ENCODE results near the gene BTF3L4.
A peak's percentile ranks its signal among the peaks of the same experiment; 100 is the strongest.

BTF3L4 gene

DNA sequence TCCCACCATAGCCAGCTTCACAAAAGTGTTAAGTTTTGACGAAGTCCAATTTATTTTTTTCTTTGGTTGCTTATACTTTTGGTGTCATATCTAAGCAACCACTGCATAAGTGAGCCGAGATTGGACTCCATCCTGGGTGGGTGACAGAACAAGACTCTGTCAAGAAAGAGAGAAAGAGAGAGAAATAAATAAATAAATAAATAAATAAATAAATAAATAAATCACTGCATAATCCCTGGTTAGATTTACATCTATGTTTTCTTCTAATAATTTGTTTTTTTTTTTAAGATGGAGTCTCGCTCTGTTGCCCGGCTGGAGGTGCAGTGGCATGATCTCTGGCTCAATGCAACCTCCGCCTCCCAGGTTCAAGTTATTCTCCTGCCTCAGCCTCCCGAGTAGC, 67.5 kb downstream of the BTF3L4 start:
- DNase-seq (ENCODE audit: low read depth), result no peak

DNA sequence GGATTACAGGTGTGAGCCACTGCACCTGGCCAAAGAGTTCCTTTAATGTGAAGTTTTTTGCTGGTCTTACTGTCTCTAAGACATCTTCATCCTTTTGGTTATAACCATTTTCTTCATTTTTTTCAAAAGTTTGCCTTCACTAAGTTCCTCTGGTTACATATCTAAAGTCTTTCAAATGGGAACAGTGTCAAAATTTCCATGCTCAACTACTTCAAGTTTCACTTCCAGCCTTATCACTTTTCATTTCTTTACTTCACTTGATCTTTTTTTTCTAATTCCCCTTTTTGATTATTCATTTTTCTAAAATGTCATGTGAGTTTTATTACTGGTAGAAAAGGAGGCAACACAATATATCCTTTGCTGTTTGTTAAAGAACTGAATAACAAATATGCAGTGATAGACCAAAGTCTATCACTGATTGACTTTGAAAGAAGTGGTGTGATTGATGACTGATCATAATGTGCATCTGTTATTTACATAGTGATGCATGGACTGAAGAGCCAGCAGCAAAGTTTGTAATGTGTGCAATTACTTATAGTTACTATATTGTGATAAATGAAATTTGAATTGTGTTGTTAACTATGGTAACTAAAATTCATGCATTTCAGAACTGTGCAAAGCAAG, 69.8 kb downstream of the BTF3L4 start:
- no peak for DNase-seq (ENCODE audit: low read depth)

DNA sequence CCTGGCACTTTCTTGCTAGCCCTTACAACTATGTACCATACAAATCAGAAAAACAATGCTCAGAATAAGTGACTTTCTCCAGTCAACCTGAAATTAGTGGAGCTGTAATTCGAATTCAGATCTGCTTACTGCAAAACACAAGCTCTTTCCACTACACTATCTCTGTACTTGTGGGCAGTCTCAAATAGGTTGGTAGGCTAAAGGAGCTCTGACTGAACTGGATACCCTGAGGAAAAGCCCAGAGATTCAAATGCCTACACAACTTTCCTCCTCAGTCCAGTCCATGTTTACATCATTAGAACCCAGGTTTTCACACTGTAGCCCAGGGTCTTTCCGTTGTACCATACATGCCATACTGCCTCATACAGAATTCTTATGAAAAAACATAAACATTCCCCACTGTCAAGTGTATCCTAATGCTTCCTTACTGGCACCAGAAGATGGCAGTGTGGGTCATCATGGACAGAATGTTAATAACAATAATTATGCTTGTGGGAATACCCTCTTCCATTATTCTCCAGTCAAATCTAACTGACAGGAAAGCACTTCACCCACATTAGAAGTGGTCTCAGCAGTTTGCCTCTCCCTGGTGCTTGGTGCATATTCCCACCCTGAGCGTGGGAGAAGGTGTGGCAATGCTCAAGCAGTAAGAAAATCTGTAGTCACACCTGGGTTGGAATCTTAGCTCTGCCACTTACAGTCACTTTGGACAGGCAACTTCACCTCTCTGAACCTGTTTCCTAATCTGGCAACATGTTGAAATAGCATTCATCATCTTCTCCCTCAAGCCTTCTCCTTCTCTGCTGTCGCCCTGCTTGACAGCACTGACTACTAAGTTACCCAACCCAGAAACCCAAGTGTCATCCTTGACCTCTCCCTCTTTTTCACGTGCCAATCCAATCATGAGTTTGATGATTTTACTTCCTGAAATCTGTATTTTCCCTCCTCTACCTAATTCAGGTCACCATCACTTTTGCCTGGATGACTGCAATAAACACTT, 71.4 kb downstream of the BTF3L4 start:
- peak; percentile 44 for DNase-seq (ENCODE audit: low read depth)

GRCh38 chr1:52139817-52140540, 83.9 kb downstream of the BTF3L4 start:
- DNase-seq (ENCODE audit: low read depth), result peak; percentile 71
